Heart left ventricle (tissue), 13 donors: ENCODE results near the gene SHMT2.

Experiments used
- CTCF ChIP-seq, 12 donors: fragments of 200-600 bp; sonication (generic) in 4 of 12; IDR thresholded peaks; one replicate each; pipeline versions ENCODE4 v1.5.0 to v1.8.0; 2018 to 2022; ENCODE audit warnings: antibody characterized with exemption in 12 of 12, mild to moderate bottlenecking in 5 of 12
- POLR2A ChIP-seq, 2 donors: fragments of 450-650 bp; IDR thresholded peaks; one replicate each; pipeline ENCODE4 v1.6.1; 2017; ENCODE audit warnings: antibody characterized with exemption in 2 of 2, mild to moderate bottlenecking in 2 of 2, moderate library complexity in 2 of 2
- donor health status: ischemic (EF 13 %, LVEDD 7.1; RV severe dilation, severe dysfunction).
- donor health status: DM: no; HTN: yes; CAD: no.
- donor health status: DM: no; HTN: no; CAD: no.
- donor health status: ischemic (EF 25% LVEDD 6.9; RV normal size, moderate dysfunction).
- donor health status: ischemic (EF 25% LVEDD 5.7; RV mildly dilated, moderate dysfunction).
- donor health status: ischemic (EF 35%, LVEDD 5.7; RV mildly dilated, moderate dysfunction).
- donor health status: nonischemic (EF 11% LVEDD 7.7; RV severe dilation, severe dysfunction).
- donor health status: DM: yes; HTN: yes; CAD: no.
- donor health status: PGD.
- donor health status: ischemic (EF 29% LVEDD 5.4; RV normal size, mild dysfunction).
- donor health status: nonischemic (EF 23%, LVEDD 6.1; RV moderate dilation, normal function).

GRCh38 chr12:57210461-57210860, 19.1 kb upstream of the SHMT2 start:
- no peak for TF ChIP-seq CTCF (IDR thresholded peaks at IDR 0.05)
- TF ChIP-seq POLR2A (IDR thresholded peaks at IDR 0.05), result no peak
